C4-2B (cell line): ENCODE data around the gene PTGES.

ENCODE experiments used
- CTCF ChIP-seq: fragments of 450-650 bp; conservative IDR thresholded peaks from 2 replicates; pipeline ENCODE4 v1.5.1; 2017; ENCODE audit warnings: mild to moderate bottlenecking
- ZFX ChIP-seq: fragments of 450-650 bp; IDR thresholded peaks from 2 replicates; pipeline ENCODE4 v1.6.1; 2017

DNA sequence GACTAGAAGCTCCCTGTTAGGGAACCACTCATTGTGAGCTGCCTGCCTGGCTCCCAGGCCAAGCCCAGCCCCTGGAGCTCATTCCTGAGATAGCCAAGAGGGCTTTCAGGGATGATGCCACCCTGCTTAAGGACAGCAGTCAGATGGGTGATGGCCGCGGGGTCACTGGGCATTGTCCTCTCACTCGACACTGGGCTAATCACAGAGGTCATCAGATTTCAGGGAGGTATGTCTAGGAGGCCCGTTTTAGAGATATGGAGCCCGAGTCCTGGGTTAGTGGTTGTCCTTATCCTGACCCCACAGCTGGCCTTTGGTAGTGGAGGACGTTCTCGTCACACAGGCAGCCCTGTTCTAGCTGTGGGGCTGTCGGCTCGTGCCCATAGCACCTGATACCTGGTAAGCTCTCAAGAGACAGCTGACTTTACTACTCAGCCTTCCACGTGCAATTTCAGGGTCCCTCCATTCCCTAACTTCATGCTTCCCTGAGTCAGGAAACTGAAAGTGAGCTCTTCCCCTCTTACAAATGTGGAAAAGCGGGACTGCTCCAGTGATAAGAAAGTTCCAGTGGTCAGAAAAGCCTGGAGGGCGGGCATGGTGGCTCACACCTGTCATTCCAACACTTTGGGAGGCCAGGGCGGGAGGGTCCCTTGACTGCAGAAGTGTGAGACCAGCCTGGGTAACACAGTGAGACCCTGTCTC lies 7.1 kb upstream of the PTGES start:
- TF ChIP-seq CTCF (no peak), ZFX (no peak)
